ENCODE results near the gene MARVELD1.
A peak's percentile ranks its signal among the peaks of the same experiment; 100 is the strongest.
"Not testable (repeated sequence)": the region's sequence is repeated elsewhere in the genome, so short reads cannot be mapped to it uniquely, and the experiment has no call there.

MARVELD1 gene

GRCh38 chr10:97713339-97713825 lies at the start of gene MARVELD1:
MARVELD1 (plus strand) TSS chr10:97713730; CDS start chr10:97713877, 147 bp downstream.
- peak; percentile 53 for DNase-seq (ENCODE audit: low spot score)

- no peak for DNase-seq (ENCODE audit: low spot score)
These were observed 49.2 kb upstream of the MARVELD1 start for GRCh38 chr10:97664282-97664850.

GRCh38 chr10:97666992-97667391 lies 46.5 kb upstream of the MARVELD1 start:
- DNase-seq (ENCODE audit: low spot score): no peak

- no peak for DNase-seq (ENCODE audit: low spot score)
These were observed 46.1 kb upstream of the MARVELD1 start for GRCh38 chr10:97667463-97667862.

- DNase-seq (ENCODE audit: low spot score): no peak
These were observed 44.0 kb upstream of the MARVELD1 start for GRCh38 chr10:97669571-97669970.

GRCh38 chr10:97673736-97674525 lies 39.6 kb upstream of the MARVELD1 start:
- no peak for DNase-seq (ENCODE audit: low spot score)

GRCh38 chr10:97675222-97675621 lies 38.3 kb upstream of the MARVELD1 start:
- DNase-seq (ENCODE audit: low spot score): no peak

- DNase-seq (ENCODE audit: low spot score): peak; percentile 47
These were observed 36.6 kb upstream of the MARVELD1 start for GRCh38 chr10:97676770-97677581.

- DNase-seq (ENCODE audit: low spot score): no peak
These were observed 33.9 kb upstream of the MARVELD1 start for GRCh38 chr10:97679594-97679993.

GRCh38 chr10:97682042-97682441 lies 31.5 kb upstream of the MARVELD1 start:
- no peak for DNase-seq (ENCODE audit: low spot score)

GRCh38 chr10:97683556-97684367 lies 29.8 kb upstream of the MARVELD1 start:
- no peak for DNase-seq (ENCODE audit: low spot score)

- not testable (repeated sequence) for DNase-seq (ENCODE audit: low spot score)
These were observed 29.2 kb upstream of the MARVELD1 start for GRCh38 chr10:97684368-97684713.

GRCh38 chr10:97684866-97685394 lies 28.6 kb upstream of the MARVELD1 start:
- DNase-seq (ENCODE audit: low spot score): no peak

GRCh38 chr10:97685395-97685958 lies 28.1 kb upstream of the MARVELD1 start:
- DNase-seq (ENCODE audit: low spot score): no peak

GRCh38 chr10:97686301-97686961 lies 27.1 kb upstream of the MARVELD1 start:
- DNase-seq (ENCODE audit: low spot score): no peak

- peak; percentile 90 for DNase-seq (ENCODE audit: low spot score)
These were observed 26.4 kb upstream of the MARVELD1 start, which contains the start of gene AVPI1 for GRCh38 chr10:97686962-97687784. AVPI1 (minus strand) TSS chr10:97687241; CDS start chr10:97679905, 7,336 bp downstream.

GRCh38 chr10:97687785-97688781 lies 25.4 kb upstream of the MARVELD1 start:
- DNase-seq (ENCODE audit: low spot score): no peak

- DNase-seq (ENCODE audit: low spot score): peak; percentile 29
These were observed 23.9 kb upstream of the MARVELD1 start for GRCh38 chr10:97689559-97690020.
